HG03135 (cell line): ENCODE measurements around the gene CFAP100.

Source experiments
- ATAC-seq: cut with Tn5 transposase; IDR thresholded peaks from one replicate; pipeline ENCODE4 v1.9.1; 2021; ENCODE audit warnings: mild to moderate bottlenecking, moderate library complexity; ENCODE audit not compliant: unreplicated experiment

Gene CFAP100

DNA sequence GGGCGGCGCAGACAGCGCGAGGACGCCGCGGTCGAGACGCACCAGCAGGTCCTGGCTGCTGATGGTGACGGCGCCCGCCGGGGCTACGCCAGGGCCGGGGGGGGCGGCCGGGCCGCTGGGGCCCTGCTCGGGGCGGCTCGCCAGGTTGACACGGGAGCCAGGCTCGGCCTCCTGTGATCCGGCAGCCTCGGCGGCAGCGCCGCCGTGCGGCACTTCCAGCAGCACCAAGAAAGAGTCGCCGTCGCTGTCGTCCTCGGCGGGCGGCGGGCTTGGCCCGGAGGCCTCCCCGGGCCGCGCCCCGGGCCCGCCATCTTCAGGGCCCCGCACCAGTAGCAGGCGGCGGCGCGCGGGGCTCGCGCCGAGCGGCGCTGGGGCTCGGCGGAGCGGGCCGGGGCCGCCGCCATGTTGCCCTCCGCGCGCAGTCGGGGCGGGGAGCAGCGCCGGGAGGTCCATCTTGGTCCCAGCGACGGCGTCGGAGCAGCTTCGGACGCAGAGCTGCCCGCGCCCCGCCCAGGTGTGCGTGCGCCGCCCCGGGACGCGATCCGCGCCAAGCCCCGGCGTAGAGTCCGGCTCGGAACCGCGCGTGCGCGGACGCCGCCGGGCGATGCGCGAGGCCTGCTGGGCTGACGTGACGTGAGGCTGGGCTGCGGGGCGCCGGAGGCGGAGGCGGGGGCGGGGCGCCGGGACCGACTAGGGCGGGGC, 80.9 kb downstream of the CFAP100 start, which contains the start of gene ZXDC:
TSS of gene ZXDC (minus strand) at position 479 of the 702 bp plus-strand sequence. CDS start at position 453, 26 bp downstream.
- peak; percentile 76 for ATAC-seq

DNA sequence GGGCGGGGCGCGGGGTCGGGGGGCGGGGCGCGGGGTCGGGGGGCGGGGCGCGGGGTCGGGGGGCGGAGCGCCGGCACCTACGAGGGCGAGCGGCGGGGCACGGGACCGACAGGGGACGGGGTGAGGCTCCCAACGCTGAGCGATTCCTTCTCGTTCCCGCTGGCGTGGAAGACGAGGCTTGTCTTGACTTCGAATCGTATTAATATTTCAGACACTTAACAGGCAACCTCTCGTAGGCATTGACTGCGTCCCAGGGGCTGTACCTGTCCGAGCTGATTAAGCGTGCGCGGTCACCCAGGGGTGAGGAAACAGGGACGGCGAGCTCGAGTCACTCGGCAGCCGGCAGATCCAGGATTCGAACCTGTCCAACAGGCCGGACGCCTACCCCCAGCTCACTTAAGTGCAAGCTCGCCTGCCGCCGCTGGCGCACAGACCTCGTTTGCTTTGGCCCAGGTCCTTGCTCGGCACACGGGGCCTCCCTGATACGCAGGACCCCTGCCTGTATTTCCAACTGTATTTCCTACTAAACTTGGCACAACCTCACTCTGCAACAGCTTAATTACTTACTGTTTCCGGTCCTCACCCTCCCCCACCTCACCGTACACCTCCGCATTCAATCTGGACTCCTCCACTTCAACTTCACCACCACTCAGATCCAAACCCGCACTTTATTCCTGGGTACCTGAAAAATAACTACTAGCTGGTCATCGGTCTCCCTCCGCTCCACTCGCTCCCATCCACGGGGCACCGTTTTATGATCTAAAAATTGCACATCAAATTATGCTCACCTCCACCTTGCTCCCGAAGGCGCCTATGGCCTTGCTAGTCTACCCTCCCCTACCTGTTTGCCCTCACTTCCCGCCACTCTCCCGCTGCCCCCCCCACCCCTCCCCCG, 81.7 kb downstream of the CFAP100 start:
- peak; percentile 27 for ATAC-seq

DNA sequence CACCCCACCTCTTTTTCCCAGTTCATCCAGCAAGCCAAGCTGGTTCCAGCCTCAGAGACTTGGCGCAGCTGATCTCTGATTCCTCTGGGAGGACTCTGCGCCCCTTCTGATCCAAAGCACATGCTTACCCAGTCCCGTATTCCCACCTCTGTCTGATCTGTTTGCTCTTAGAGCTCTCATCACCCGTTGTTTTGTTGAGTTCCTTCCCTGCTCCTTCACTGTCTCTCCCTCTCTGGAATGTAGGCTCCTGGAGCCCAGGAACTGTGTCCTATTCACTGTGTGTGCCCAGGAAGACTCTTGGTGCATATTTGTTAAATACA, 82.3 kb downstream of the CFAP100 start:
- ATAC-seq: no peak

DNA sequence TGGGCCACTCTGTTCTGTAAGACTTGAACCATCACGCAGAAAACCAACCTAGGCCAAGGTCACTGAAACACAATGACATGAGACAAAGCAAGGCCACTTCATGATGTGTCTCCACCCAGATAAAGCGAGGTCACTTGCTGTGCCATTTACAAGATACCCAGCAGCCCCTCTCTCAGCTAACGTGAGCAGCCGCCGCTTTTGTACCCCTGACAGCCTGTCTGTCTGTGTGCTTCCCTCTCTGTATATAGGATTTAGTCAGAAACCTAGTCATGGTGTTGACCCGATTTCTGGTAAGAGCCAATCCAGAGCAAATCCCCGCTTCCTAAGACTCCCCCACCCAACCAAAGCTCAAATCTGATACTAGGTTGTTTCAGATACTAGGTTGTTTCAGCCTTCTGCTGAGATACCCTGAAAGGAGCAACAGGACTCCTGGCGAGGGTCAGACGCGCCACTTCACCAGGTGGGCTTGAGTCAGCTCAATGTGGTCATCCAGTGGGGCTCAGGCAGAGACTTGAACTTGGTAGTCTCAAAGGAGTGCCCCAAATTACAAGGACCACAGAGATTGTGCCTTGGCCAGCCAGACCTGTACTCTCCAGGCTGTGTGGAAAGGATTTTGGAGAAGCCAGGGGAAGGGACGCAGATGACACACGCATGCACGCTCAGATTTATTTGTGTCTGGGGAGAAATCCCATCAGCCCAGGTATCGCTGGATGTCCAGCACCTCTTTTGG, 84.0 kb downstream of the CFAP100 start:
- no peak for ATAC-seq

DNA sequence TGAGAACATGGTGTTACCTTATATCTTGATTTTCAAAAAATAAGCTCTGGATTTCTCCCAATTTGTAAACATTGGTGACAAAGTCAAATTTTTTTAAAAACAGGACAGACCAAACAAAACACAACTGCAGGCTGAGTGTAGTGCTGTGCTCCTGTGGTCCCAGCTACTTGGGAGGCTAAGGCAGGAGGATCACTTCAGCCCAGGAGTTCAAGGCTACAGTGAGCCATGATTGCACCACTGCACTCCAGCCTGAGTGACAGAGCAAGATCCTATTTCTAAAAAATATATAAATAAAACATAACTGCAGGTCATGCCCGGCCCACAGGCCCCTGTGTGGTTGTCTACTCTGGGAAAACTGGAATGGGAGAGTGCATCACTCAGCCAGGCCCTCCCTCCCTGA, 84.9 kb downstream of the CFAP100 start:
- no peak for ATAC-seq

GRCh38 chr3:126480206-126480605, 85.5 kb downstream of the CFAP100 start:
- ATAC-seq: no peak

- ATAC-seq: no peak
Measured at GRCh38 chr3:126480861-126481260, 86.2 kb downstream of the CFAP100 start.

GRCh38 chr3:126481808-126482502, 87.2 kb downstream of the CFAP100 start:
- no peak for ATAC-seq

DNA sequence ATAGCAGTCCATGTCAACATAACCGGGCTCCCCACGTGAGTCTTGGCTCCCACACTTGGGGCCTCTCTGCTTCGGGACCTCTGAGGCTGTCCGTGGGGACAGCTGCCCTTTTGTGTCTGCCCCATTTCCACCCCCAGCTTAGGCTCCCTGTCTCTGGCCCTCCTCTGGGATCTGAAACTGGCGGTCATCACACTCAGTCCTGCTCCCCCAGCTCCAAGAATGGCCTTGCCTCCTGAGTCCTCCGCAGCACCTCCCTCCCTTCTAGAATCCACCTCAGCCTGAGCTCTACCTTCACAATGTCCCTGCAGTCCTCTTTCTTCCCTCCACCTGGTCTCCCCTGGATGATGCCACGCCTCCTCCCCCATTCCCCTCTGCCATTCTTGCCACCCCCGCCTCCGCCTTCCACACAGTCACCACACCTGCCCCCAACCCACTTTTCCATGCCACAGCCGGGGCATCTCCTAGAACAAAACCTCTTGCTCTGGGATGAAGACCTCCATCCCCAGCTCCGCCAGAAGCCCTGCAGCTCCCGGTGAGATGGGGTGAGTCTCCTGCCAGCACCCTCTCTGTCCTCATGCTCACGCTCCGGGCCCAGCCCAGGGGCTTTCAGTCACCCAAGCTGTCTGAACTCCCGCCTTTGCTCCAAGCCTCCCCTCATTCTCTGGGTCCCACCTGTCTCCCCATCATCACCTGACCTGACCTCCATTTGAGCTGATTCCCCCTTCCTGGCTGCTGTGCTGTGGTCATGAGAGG, 88.0 kb downstream of the CFAP100 start:
- no peak for ATAC-seq

DNA sequence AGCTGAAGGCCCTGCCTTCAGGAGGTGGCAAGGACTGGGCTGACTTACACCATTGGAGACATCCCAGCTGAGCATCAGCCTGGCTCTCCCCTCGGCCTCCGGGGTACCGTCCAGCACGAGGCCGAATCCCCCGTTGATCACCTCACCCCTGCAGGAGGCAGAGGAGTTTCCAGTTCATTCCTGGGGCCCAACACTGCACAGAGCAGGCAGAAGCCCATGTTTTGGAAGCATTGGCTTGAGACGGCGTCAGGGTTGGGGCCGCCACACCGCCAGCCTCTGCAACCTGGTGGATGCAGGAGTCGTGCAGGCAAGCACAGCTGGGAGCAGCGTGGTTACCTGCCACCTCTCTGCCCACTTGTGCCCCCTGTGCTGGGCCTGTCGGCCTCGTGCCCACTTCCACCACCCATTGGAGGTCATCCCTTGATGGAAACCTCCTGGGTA, 88.6 kb downstream of the CFAP100 start:
- ATAC-seq: no peak

- ATAC-seq: no peak
Measured at GRCh38 chr3:126484148-126484547, 89.4 kb downstream of the CFAP100 start.

GRCh38 chr3:126484662-126485061, 90.0 kb downstream of the CFAP100 start:
- ATAC-seq: no peak

- ATAC-seq: no peak
Measured at GRCh38 chr3:126485176-126485897, 90.6 kb downstream of the CFAP100 start.

- no peak for ATAC-seq
Measured at GRCh38 chr3:126485956-126486355, 91.2 kb downstream of the CFAP100 start.
